Neural crest cell (in vitro differentiated cells): ENCODE measurements around the gene TPCN1. TPM values are rescaled to one million over a fixed set of nuclear protein-coding genes. Genes with fewer than 3 reads are reported as not detected.
"Not testable (repeated sequence)": the region's sequence is repeated elsewhere in the genome, so short reads cannot be mapped to it uniquely, and the experiment has no call there.

ENCODE experiments used
- DNase-seq: peaks from one replicate; pipeline ENCODE4 v3.0.0; 2021; ENCODE audit warnings: low read depth, mixed read lengths, low spot score
- H3K27ac Mint-ChIP-seq: one replicate; pipeline ENCODE4 v1.8.0; 2021; ENCODE audit warnings: mild to moderate bottlenecking, mixed read lengths; ENCODE audit not compliant: unreplicated experiment
- H3K27me3 Mint-ChIP-seq: 2 replicates; pipeline ENCODE4 v1.8.0; 2021; ENCODE audit warnings: low read depth, mild to moderate bottlenecking, mixed read lengths
- H3K36me3 Mint-ChIP-seq: 2 replicates; pipeline ENCODE4 v1.8.0; 2021; ENCODE audit warnings: low read depth, mild to moderate bottlenecking, mixed read lengths
- H3K4me1 Mint-ChIP-seq: 2 replicates; pipeline ENCODE4 v1.8.0; 2021; ENCODE audit warnings: mixed read lengths
- H3K4me3 Mint-ChIP-seq: one replicate; pipeline ENCODE4 v1.8.0; 2021; ENCODE audit warnings: mild to moderate bottlenecking, mixed read lengths
- H3K9me3 Mint-ChIP-seq: 2 replicates; pipeline ENCODE4 v1.8.0; 2021; ENCODE audit warnings: mixed read lengths
- total RNA-seq: library from RNA; stranded (reverse); gene quantifications from 2 replicates; pipeline ENCODE4 v1.2.1, GENCODE V29; 2021
- TF ChIP-seq, protein P1 (sequence below): fragments of 200-600 bp; sonication (generic); conservative IDR thresholded peaks from 2 replicates; pipeline ENCODE4 v1.5.0; 2021; ENCODE audit warnings: antibody characterized with exemption, mild to moderate bottlenecking

TPCN1 gene
- total RNA-seq, 1 donor from 2014 or later, result 18.3 TPM

DNA sequence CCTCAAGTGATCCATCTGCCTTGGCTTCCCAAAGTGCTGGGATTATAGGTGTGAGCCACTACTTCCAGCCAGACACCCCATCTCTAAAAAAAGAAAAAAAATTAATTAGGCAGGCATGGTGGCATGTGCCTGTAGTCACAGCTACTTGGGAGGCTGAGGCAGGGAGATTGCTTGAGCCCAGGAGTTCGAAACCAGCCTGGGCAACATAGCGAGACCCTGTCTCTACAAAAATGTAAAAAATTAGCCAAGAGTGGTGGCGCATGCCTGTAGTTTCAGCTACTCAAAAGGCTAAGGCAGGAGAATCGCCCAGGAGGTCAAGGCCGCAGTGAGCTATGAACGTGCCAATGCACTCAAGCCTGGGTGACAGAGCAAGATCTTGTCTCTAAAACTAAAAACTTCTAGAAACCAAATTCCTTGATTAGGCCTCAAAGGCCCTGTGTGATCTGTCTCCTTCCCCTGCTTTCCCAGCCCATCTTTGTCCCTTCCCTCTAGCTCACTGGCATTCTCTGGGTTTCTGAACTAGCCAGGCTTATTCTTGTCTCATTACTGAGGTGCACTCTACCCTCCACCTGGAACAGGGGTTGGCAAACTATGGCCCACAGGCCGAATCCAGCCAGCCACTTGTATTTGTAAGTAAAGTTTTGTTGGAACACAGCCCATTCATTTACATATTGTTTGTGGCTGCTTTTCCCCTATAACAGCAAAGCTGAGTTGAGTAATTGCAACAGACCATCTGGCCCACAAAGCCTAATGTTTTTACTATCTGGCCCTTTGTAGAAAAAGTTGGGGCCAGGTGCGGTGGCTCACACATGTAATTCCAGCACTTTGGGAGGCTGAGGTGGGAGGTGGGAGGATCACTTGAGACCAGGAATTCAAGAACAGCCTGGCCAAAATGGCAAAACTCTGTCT lies 17.2 kb upstream of the TPCN1 start:
- DNase-seq, result no peak
- H3K36me3 Mint-ChIP-seq, result peaks cover 5% of the 10 kb centered on the region
- H3K9me3 Mint-ChIP-seq, result no peaks in the 10 kb centered on the region
- H3K4me1 Mint-ChIP-seq, result peaks cover 10% of the 10 kb centered on the region
- TF ChIP-seq, protein P1, sequence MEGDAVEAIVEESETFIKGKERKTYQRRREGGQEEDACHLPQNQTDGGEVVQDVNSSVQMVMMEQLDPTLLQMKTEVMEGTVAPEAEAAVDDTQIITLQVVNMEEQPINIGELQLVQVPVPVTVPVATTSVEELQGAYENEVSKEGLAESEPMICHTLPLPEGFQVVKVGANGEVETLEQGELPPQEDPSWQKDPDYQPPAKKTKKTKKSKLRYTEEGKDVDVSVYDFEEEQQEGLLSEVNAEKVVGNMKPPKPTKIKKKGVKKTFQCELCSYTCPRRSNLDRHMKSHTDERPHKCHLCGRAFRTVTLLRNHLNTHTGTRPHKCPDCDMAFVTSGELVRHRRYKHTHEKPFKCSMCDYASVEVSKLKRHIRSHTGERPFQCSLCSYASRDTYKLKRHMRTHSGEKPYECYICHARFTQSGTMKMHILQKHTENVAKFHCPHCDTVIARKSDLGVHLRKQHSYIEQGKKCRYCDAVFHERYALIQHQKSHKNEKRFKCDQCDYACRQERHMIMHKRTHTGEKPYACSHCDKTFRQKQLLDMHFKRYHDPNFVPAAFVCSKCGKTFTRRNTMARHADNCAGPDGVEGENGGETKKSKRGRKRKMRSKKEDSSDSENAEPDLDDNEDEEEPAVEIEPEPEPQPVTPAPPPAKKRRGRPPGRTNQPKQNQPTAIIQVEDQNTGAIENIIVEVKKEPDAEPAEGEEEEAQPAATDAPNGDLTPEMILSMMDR, result no peak
- no peaks in the 10 kb centered on the region for H3K27me3 Mint-ChIP-seq
- no peak overlapping the region for H3K4me3 Mint-ChIP-seq
- H3K27ac Mint-ChIP-seq, result no peak overlapping the region

DNA sequence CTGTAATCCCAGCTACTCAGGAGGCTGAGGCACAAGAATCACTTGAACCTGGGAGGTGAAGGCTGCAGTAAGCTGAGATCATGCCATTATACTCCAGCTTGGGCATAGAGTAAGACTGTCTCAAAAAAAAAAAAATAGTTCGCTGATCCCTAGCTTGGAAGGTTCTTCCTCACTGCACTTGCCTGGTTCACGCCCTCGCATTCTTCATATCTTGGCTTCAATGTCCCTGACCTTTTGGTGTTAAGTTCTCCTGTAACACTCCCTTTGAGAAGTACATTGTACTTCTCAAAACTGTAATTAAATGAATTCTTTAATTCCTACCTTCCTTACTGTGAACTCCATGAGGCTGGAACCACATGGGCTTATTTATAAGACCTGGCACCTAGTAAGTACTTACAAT lies 16.5 kb upstream of the TPCN1 start:
- H3K4me1 Mint-ChIP-seq, result peaks cover 10% of the 10 kb centered on the region
- no peak overlapping the region for H3K4me3 Mint-ChIP-seq
- H3K27me3 Mint-ChIP-seq, result no peaks in the 10 kb centered on the region
- H3K9me3 Mint-ChIP-seq, result no peaks in the 10 kb centered on the region
- no peak overlapping the region for H3K27ac Mint-ChIP-seq
- DNase-seq, result no peak
- H3K36me3 Mint-ChIP-seq, result peaks cover 5% of the 10 kb centered on the region
- TF ChIP-seq, protein P1, result no peak

DNA sequence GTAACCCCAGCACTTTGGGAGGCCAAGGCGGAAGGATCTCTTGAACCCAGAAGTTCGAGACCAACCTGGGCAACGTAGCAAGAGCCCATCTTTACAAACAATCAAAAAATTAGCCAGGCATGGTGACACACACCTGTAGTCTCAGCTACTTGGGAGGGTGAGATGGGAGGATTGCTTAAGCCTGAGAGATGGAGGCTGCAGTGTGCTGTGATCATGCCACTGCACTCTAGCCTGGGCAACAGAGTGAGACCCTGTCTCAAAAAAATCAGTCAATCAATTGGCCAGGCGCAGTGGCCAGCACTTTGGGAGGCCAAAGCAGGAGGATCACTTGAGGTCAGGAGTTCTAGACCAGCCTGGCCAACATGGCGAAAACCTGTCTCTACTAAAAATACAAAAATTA lies 14.5 kb upstream of the TPCN1 start:
- H3K9me3 Mint-ChIP-seq, H3K27ac Mint-ChIP-seq, H3K36me3 Mint-ChIP-seq, DNase-seq, H3K27me3 Mint-ChIP-seq, H3K4me3 Mint-ChIP-seq: not testable (repeated sequence)
- peaks cover 10% of the 10 kb centered on the region for H3K4me1 Mint-ChIP-seq

DNA sequence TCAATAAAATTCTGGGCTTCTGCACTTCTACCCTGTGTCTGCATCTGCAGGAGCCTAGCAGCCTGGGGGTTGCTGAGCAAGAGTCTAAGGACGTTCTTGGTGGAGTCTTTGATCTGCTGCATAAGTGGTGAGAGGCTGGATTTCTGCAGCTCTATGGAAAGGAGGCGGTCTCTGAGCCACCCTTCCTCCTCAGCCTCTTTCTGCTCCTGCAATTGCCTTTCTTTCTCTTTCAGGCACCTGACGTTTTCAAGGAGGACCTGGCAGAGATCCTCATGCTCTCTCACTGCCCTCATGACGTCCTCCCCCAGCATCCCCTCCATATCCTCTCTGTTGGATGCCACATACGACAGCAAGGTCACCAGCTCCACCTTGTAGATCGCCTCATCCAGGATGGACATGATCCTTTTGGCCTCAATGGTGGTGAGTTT lies 13.6 kb upstream of the TPCN1 start:
- DNase-seq, result no peak
- Mint-ChIP-seq H3K9me3 (no peaks in the 10 kb centered on the region), H3K27me3 (no peaks in the 10 kb centered on the region), H3K4me3 (no peak overlapping the region), H3K4me1 (peaks cover 10% of the 10 kb centered on the region), H3K36me3 (peaks cover 5% of the 10 kb centered on the region), H3K27ac (peak overlapping the region; percentile 58)
- TF ChIP-seq, protein P1, result no peak

DNA sequence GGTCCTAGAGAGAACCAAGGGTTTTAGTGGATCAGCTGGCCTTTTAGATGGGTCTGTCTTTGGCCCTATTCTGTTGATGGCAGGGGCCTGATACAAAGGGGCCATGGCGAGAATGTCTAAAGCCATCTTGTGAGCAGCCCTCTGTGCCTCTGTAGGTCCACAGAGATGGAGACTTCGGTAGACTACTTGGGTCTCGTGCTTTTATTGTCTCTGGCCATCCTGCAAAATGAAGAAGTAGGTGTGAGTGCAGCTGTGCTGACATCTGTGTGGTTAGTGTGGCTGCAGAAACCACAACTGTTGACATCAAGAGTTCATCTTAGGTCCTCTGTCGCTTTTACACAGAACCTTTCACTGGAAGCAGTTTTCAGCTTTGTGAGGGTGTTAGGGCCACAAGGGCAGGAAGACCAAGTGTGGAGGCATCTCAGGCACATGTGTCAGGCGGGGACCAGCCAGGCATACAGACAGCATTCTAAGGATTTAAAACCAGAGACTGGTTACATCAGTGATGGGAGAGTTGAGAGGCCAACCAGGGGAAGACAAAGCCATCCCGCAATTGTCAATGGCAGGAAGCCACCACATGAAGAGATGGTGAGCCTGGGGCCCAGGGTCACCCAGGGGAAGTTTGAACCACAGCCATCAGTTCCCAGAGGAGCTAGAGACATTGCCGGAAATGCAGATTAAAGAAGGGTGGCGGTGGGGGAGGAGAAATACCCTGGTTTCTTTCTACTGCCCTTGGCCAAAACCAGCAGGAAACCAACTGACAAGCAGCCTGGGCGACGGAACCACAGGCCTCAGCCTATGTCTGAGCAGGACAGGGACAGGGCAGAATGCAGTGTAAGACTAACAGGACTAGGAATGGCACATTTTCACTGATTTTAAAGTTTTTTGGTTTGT lies 13.0 kb upstream of the TPCN1 start:
- no peak overlapping the region for H3K4me3 Mint-ChIP-seq
- no peak overlapping the region for H3K27ac Mint-ChIP-seq

More for the DNA sequence above, 13.0 kb upstream of the TPCN1 start:
- Mint-ChIP-seq H3K9me3 (no peaks in the 10 kb centered on the region), H3K27me3 (no peaks in the 10 kb centered on the region), H3K4me1 (peaks cover 10% of the 10 kb centered on the region), H3K36me3 (peaks cover 5% of the 10 kb centered on the region)
- TF ChIP-seq, protein P1, result no peak
- no peak for DNase-seq
